Esophagus squamous epithelium (tissue), 5 donors: Measurements from ENCODE around the gene E2F4. TPM values are rescaled to one million over a fixed set of nuclear protein-coding genes. Genes with fewer than 3 reads are reported as not detected.
A peak's percentile ranks its signal among the peaks of the same experiment; 100 is the strongest.

Source experiments
- DNase-seq: peaks from one replicate; lab custom pipeline; 2025; lab: John Stamatoyannopoulos, UW
- H3K27ac ChIP-seq, 4 donors: fragments of 200-600 bp; sonication (generic); one replicate each; pipeline ENCODE4 v1.5.1; 2016 to 2019; ENCODE audit warnings: mild to moderate bottlenecking in 1 of 4
- H3K27me3 ChIP-seq, 4 donors: fragments of 200-600 bp; sonication (generic); 1 replicate in 3 of 4; 2 replicates in 1 of 4; pipeline versions ENCODE4 v1.5.1 to v1.6.0; 2017 to 2021; ENCODE audit warnings: antibody characterized with exemption in 1 of 4
- H3K36me3 ChIP-seq, 3 donors: fragments of 200-600 bp; sonication (generic); one replicate each; pipeline ENCODE4 v1.5.1; 2016 to 2019
- H3K4me1 ChIP-seq, 3 donors: fragments of 200-600 bp; sonication (generic); one replicate each; pipeline ENCODE4 v1.5.1; 2017 to 2019
- H3K4me3 ChIP-seq, 4 donors: fragments of 200-600 bp; sonication (generic); 1 replicate in 3 of 4; 2 replicates in 1 of 4; pipeline ENCODE4 v1.5.1; 2016 to 2019; ENCODE audit warnings: mild to moderate bottlenecking in 2 of 4, moderate library complexity in 1 of 4
- H3K9me3 ChIP-seq, 3 donors: fragments of 200-600 bp; sonication (generic); one replicate each; pipeline ENCODE4 v1.5.1; 2016 to 2019
- POLR2A ChIP-seq, 4 donors: fragments of 450-650 bp; IDR thresholded peaks; one replicate each; pipeline ENCODE4 v1.6.1; 2017; ENCODE audit warnings: antibody characterized with exemption in 4 of 4, mild to moderate bottlenecking in 4 of 4, moderate library complexity in 3 of 4
- WGBS, 2 donors: methylation state at CpG; one replicate each; pipeline ENCODE4 v1.1.5; 2018; 5-methylcytosine and 5-hydroxymethylcytosine counted together
- intact Hi-C: fragments of 100-400 bp; cut with DNase I; formaldehyde crosslinking; loops from one replicate; pipeline ENCODE4 v1.15.0; 2022
- total RNA-seq, 4 donors: library from RNA; depleted of rRNA; stranded (reverse); fragments of >200 nt; gene quantifications; one replicate each; pipeline ENCODE4 v1.1.0, GENCODE V29; 2016
- TF ChIP-seq, protein P1 (sequence below), 6 experiments: fragments of 450-650 bp in 4 of 6; fragments of 200-600 bp in 2 of 6; sonication (generic) in 2 of 6; IDR thresholded peaks; one replicate each; pipeline ENCODE4 v1.5.1; 2016 to 2019; ENCODE audit warnings: antibody characterized with exemption in 6 of 6, mild to moderate bottlenecking in 4 of 6, moderate library complexity in 4 of 6
- donor health status: DM: yes; HTN: yes; CAD: no.

The E2F4 gene
- total RNA-seq, 4 donors from 2014 or later, result 66.1 to 96.9 (median 81.9) TPM

DNA sequence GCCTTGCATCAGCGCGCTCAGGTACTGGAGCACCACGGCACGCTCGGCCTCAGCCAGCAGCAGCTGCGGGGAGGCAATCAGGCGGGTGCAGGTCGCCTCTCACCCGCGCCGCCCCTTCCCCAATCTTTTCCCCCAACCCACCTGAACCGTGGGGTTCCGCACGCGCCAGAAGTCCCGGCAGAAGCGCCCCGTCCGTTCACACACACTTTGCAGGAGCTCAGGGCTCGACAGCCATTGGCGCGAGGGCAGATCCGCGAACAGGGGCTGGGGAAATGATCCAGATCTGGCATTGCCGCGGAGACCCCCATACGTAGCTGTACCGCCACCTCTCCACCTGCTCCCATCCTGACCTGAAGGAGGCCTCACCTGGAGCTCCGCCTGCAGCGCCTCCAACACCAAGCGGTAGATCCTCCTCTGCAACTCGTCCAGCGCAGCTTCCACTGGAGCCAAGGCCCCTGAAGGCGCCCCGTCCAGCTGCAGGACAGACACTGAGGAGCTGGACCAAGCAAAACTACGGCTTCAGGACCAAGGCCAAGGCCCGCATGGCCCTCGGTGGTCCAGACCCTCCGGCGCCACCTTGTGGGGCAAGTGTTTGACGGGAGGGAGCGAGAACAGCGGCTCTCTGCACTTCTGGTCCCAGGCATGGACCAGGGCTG is 6.8 kb upstream of the E2F4 start:
- H3K36me3 ChIP-seq, result no peaks in the 10 kb centered on the region
- no peak for TF ChIP-seq POLR2A (IDR thresholded peaks at IDR 0.05)
- TF ChIP-seq, protein P1, sequence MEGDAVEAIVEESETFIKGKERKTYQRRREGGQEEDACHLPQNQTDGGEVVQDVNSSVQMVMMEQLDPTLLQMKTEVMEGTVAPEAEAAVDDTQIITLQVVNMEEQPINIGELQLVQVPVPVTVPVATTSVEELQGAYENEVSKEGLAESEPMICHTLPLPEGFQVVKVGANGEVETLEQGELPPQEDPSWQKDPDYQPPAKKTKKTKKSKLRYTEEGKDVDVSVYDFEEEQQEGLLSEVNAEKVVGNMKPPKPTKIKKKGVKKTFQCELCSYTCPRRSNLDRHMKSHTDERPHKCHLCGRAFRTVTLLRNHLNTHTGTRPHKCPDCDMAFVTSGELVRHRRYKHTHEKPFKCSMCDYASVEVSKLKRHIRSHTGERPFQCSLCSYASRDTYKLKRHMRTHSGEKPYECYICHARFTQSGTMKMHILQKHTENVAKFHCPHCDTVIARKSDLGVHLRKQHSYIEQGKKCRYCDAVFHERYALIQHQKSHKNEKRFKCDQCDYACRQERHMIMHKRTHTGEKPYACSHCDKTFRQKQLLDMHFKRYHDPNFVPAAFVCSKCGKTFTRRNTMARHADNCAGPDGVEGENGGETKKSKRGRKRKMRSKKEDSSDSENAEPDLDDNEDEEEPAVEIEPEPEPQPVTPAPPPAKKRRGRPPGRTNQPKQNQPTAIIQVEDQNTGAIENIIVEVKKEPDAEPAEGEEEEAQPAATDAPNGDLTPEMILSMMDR (IDR thresholded peaks at IDR 0.05), result peak; percentile 70 to 83 (median 80)
- peak overlapping the region; percentile 93 to 99 (median 98) for H3K27ac ChIP-seq
- H3K9me3 ChIP-seq, result no peaks in the 10 kb centered on the region
- H3K4me3 ChIP-seq, result peak overlapping the region; percentile 58 to 94 (median 60)
- DNase-seq, result peak; percentile 50
- peaks cover 19 to 52% (median 34%) of the 10 kb centered on the region in 3 donors for H3K4me1 ChIP-seq
- WGBS, 2 donors, result 3 to 28% methylated on average over 6 to 11 of the region's 43 CpGs
- H3K27me3 ChIP-seq, result no peaks in the 10 kb centered on the region
- intact Hi-C loops, result no loop called here

DNA sequence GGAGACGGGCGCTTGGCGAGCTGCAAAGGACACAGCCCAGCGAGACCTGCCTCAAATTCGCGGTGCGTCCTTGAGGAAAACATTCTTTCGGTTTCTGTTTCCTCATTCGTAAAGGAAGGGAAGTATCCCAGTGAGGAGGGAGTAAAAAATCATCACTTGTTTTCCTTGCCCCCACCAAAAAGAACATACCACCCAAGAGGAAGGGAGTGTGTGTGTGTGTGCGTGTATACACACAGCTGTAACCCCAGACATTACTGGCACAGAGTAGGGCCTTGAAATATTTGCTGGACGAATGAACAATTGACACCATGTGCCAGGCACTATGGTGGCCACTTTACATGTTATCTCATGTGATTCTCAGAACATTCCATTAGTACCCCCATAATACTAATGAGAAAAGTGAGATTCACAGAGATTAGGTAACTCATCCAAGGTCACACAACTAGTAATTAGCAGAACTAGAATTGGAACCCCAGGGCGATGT is 6.3 kb upstream of the E2F4 start:
- H3K36me3 ChIP-seq, result no peaks in the 10 kb centered on the region
- DNase-seq, result no peak
- peak overlapping the region in 2 of 4 donors; percentile 19 to 21 for H3K27ac ChIP-seq
- intact Hi-C loops, result no loop called here
- H3K27me3 ChIP-seq, result no peaks in the 10 kb centered on the region
- 15 to 17% methylated on average over 5 to 6 of the region's 12 CpGs for whole genome bisulfite sequencing, 2 donors
- no peak for TF ChIP-seq POLR2A (IDR thresholded peaks at IDR 0.05)
- TF ChIP-seq, protein P1 (IDR thresholded peaks at IDR 0.05), result no peak
- H3K4me3 ChIP-seq, result peak overlapping the region in 3 of 4 donors; percentile 60 to 94 (median 61)
- H3K4me1 ChIP-seq, result peaks cover 19 to 48% (median 34%) of the 10 kb centered on the region in 3 donors
- no peaks in the 10 kb centered on the region for H3K9me3 ChIP-seq

GRCh38 chr16:67186550-67186950 is 5.4 kb upstream of the E2F4 start:
- Histone ChIP-seq H3K27ac (no peak overlapping the region), H3K4me1 (peaks cover 19 to 45% (median 30%) of the 10 kb centered on the region in 3 donors), H3K4me3 (no peak overlapping the region), H3K27me3 (no peaks in the 10 kb centered on the region), H3K36me3 (no peaks in the 10 kb centered on the region), H3K9me3 (no peaks in the 10 kb centered on the region)
- intact Hi-C loops, result no loop called here
- no peak for TF ChIP-seq POLR2A (IDR thresholded peaks at IDR 0.05)
- TF ChIP-seq, protein P1 (IDR thresholded peaks at IDR 0.05), result no peak
- no peak for DNase-seq
- WGBS, 2 donors, result 53 to 64% methylated on average over 3 to 4 of the region's 5 CpGs

DNA sequence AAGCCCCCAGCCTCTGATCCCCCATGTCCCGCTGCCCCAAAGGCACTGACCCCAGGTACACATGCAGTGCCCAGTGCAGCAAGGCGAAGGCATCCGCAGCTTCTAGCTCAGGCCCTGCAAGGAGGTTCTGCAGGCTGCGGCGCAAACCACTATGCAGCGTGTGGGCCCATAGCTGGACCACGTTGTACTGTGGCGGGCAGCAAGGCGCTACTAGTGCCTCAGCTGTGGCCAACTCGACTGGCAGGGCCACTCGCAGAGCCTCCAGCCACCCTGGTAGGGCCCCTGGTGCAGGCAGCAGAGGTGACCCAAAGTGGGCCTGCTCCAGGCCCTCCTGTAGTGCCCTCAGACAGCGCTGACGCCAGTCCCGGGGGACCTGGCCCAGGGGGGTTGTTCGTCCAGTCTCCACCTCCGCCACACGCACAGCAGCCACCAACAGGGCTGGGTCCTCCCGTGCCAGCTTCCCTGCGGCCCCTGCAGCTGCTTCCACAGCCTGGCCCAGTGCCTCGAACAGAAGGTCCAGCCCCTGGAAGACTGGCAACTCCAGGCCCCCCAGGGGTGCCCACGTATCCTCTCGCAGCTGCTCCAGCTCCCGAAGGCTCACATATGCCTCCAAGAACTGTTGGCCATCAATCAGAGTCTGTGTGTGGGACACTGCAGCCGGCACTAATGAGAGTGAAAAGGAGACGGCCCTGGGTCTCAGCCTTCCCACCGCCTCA is 4.6 kb upstream of the E2F4 start:
- 50% methylated on average over 2 of the region's 26 CpGs; no CpG with 5 or more reads in 1 of the 2 donors for WGBS, 2 donors
- Histone ChIP-seq H3K9me3 (no peaks in the 10 kb centered on the region), H3K36me3 (no peaks in the 10 kb centered on the region), H3K27me3 (no peaks in the 10 kb centered on the region), H3K4me3 (no peak overlapping the region), H3K4me1 (peaks cover 19 to 43% (median 24%) of the 10 kb centered on the region in 3 donors), H3K27ac (no peak overlapping the region)
- intact Hi-C loops, result no loop called here
- no peak for DNase-seq
- no peak for TF ChIP-seq POLR2A (IDR thresholded peaks at IDR 0.05)
- TF ChIP-seq, protein P1 (IDR thresholded peaks at IDR 0.05), result no peak

DNA sequence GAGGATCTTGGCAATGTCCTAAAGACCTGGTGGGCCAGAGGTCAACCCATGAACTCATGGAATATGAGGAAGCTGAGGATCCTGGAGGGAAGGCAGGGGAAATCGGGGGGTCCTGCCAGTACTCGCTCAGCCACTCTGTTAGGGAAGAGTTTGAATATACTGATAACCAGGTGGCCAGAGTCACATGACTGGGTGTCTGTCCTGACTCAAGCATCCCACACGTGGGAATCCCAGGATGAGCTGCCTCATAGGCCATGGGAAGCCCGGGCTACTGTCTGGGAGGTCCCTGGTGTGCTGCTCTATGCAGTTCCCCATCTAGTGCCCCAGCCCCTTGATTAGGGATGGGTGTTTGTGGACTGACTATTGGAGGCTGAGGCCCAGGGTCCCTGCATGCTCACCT is 3.6 kb upstream of the E2F4 start:
- no peak for DNase-seq
- intact Hi-C loops, result no loop called here
- TF ChIP-seq, protein P1 (IDR thresholded peaks at IDR 0.05), result no peak
- no peak for TF ChIP-seq POLR2A (IDR thresholded peaks at IDR 0.05)
- 83 to 89% methylated on average over 2 to 4 of the region's 4 CpGs for WGBS, 2 donors
- H3K27me3 ChIP-seq, result no peaks in the 10 kb centered on the region
- peaks cover 25 to 43% (median 28%) of the 10 kb centered on the region in 3 donors for H3K4me1 ChIP-seq
- peaks cover 0 to 4% (median 0%) of the 10 kb centered on the region in 3 donors for H3K36me3 ChIP-seq
- H3K4me3 ChIP-seq, result no peak overlapping the region
- no peaks in the 10 kb centered on the region for H3K9me3 ChIP-seq
- H3K27ac ChIP-seq, result no peak overlapping the region
